NCI-H446 (cell line): ENCODE data around the gene NCAM2.
"Not testable (repeated sequence)": the region's sequence is repeated elsewhere in the genome, so short reads cannot be mapped to it uniquely, and the experiment has no call there.

ENCODE experiments used
- DNase-seq, 2 experiments: peaks; one replicate each; lab custom pipeline; 2025; lab: John Stamatoyannopoulos, UW

The NCAM2 gene

GRCh38 chr21:21102896-21103295 is 104.7 kb downstream of the NCAM2 start:
- no peak for DNase-seq

- no peak for DNase-seq
Measured at GRCh38 chr21:21103692-21104091, 105.5 kb downstream of the NCAM2 start.

- DNase-seq: no peak
Measured at GRCh38 chr21:21109736-21110135, 111.5 kb downstream of the NCAM2 start.

DNA sequence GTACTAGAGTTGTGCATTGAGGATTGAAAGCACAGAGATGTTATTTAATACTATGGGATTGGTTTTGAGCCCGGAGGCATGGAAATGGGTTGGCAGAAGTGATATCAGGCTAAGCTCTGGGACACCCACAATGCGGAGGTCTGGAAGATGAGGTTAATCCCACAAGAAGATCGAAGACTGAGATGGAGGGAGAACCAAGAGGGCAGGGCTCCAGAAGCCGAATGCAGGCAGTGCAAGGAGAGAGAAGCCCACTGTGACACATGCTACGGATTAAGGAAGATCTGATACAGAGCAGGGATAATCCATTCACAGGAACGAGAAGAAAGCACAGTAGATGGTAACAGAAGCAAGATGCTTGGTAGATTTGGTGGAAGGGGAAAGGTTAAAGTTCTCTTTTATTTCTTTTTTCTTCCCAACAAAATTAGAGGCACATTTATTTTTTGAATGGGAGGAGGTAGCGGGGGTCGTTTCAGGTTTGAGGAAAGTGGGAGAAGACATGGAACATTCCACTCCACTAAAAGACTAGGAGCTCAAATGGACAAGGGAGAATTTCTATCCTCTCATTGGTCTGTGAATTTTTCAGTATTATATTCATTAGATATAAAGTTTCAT is 113.2 kb downstream of the NCAM2 start:
- DNase-seq: no peak

DNA sequence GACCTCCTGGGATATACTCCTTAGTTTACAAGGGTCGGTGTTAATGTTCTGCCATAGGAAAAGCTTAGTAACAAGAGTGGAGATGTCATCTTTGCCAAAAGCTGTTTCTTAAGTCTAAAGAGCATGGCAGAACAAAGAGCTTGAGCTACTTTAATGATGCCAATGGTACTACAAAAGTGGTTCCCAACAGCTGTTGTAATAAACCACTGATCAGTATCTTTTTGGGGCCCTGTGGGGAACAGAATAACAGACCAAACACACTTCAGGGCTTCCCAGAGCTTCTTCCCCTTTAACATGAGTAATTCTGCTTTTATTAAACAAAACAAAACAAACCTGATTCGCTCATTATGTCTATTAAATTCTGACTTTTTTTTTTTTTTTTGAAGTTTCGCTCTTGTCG is 116.3 kb downstream of the NCAM2 start:
- peak; percentile 15 to 37 for DNase-seq

DNA sequence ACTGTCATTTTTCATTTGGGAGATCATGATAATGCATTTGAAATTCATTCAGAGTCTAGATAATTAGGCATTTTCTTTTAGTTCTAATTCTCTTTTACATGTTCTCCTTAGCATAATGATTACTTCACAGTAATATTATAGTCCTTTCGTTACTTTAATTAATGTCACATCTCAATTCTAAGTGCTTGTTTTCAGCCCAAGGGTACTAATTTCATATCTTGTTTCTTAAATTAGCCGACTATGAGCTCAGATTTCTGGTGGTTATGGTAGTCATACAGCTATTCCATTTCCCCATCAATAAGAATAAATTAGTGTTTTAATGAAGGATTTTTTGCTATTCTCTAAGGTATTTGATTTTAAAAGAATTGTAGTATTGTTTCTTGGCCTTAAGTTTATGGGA is 120.9 kb downstream of the NCAM2 start:
- no peak for DNase-seq

- DNase-seq: no peak
Measured at GRCh38 chr21:21122680-21123079, 124.5 kb downstream of the NCAM2 start.

GRCh38 chr21:21132390-21132789 is 134.2 kb downstream of the NCAM2 start:
- no peak for DNase-seq

DNA sequence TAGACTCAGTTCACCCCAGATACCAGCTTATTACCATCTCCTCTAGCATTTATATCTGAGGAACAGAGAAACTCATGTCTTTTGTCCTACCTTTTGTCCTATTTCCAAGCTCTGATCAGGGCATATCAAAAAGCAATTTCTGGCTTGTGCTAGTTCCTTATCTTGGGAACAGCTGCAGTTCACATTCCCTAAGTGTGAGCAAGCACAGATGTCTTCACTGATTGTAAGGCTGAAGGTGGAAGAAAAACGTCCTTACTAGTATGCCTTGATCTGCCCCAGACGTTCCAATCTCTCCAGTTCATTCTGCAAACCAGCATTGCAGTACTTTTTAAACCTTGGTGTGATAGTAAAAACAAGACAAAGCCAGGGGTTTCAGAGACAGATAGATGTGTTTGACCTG is 139.8 kb downstream of the NCAM2 start:
- DNase-seq: no peak

- DNase-seq: no peak
Measured at GRCh38 chr21:21146587-21147373, 148.6 kb downstream of the NCAM2 start.

GRCh38 chr21:21147374-21147745 is 149.2 kb downstream of the NCAM2 start:
- no peak for DNase-seq

- no peak for DNase-seq
Measured at GRCh38 chr21:21148009-21148408, 149.8 kb downstream of the NCAM2 start.

GRCh38 chr21:21148514-21148913 is 150.3 kb downstream of the NCAM2 start:
- no peak for DNase-seq

GRCh38 chr21:21149445-21149844 is 151.2 kb downstream of the NCAM2 start:
- DNase-seq: not testable (repeated sequence)

DNA sequence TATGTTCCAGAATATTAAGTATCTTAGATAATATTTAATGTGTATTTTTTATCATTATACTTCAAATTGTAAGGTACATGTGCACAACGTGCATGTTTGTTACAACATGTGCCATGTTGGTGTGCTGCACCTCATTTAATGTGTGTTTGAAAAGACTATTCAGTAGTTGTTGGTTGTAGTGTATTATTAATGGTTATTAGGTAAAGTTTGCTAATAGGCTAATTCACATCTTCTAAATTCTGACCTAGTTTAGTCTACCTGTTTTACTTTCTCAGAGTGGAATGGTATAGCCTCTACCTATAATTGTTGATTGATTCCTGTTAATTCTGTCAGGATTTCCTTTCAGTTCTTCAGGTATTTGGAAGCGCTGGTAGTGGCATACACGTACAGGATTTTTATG is 153.0 kb downstream of the NCAM2 start:
- DNase-seq: no peak

GRCh38 chr21:21156397-21156796 is 158.2 kb downstream of the NCAM2 start:
- DNase-seq: no peak

GRCh38 chr21:21156957-21157356 is 158.7 kb downstream of the NCAM2 start:
- DNase-seq: peak in 1 of 2 experiments; percentile 11

GRCh38 chr21:21158376-21158918 is 160.2 kb downstream of the NCAM2 start:
- no peak for DNase-seq

DNA sequence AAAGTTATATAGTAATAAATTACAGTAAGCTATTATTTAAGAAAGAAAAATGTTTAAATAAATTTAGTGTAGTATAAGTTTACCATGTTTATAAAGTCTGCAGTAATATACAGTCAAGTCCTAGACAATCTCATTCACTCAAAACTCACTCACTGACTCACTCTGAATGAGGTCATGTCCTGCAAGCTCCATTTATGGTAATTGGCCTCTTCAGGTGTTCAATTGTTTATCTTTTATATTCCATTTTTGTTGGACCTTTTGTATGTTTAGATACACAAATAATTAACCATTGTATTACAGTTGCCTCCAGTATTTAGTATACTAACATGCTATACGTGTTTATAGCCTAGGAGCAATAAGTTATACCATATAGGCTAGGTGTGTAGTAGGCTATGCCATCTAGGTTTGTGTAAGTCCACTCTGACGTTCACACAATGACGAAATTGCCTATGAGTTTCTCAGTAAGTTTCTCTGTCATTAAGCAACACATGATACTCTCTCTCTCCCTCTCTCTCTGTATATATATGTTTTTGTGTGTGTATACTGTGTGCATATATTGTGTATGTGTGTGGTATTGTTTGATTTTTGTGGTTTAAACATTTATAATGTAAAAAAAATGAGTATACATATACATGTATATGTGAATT is 161.2 kb downstream of the NCAM2 start:
- no peak for DNase-seq

GRCh38 chr21:21162786-21163185 is 164.6 kb downstream of the NCAM2 start:
- no peak for DNase-seq

DNA sequence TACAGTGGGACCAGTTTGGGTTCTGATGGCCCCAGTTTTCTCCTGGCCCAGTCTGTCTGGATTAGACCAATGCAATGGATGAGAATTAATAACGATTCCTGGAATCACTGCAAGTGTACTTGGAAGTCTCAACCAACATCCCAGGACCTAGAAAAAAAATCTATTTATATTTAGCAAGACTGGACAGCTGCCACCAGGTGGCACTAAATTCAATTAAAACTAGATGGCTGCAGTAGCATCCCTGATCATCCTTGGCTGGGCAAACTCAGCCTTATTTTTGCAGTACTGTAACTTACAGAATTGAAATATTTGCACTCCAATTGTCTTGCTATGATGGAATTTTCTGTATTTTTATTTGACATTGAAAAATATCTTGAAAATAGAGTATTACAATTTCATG is 165.7 kb downstream of the NCAM2 start:
- DNase-seq: peak; percentile 79 to 92

- DNase-seq: peak in 1 of 2 experiments; percentile 66
Measured at GRCh38 chr21:21165063-21165645, 166.9 kb downstream of the NCAM2 start.

DNA sequence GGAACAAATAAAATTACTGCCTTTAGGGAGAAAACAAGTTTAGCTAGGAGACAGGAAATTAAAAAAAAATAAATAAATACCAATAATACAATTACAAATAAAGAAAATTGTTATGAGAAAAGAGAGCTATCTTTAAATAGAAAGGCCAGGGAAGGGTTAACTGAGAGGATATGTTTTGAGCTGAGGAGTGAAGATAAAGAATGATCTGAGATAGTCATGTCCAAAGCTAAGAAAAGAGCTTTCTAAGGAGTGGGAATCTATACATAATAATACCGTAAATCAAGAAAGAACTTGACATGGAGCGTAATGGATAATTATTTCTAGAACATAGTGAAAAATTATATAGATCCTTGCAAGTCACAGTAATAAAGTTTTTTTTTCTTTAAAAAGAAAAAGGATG is 176.5 kb downstream of the NCAM2 start:
- DNase-seq: no peak
